CD14-positive monocyte (primary cell): Measurements from ENCODE around the gene POLR3K. TPM values are rescaled to one million over a fixed set of nuclear protein-coding genes. Genes with fewer than 3 reads are reported as not detected.

Experiments used
- DNase-seq, 3 donors: peaks; one replicate each; pipeline ENCODE4 v3.0.0-alpha.2; 2011 to 2022
- H2AFZ ChIP-seq: 2 replicates; pipeline ENCODE4 v1.6.0; 2012; ENCODE audit warnings: mild to moderate bottlenecking, low read depth, low read length, inconsistent platforms; ENCODE audit not compliant: insufficient read depth, poor library complexity, severe bottlenecking
- H3K27ac ChIP-seq, 2 donors: 1 replicate in 1 of 2; 2 replicates in 1 of 2; pipeline ENCODE4 v1.5.1; 2012 to 2013; ENCODE audit warnings: low read length in 2 of 2, control low read depth in 1 of 2, inconsistent platforms in 1 of 2, low read depth in 1 of 2, mild to moderate bottlenecking in 1 of 2
- H3K27me3 ChIP-seq, 2 donors: one replicate each; pipeline versions ENCODE4 v1.6.0 to v1.6.1; 2011 to 2013; ENCODE audit warnings: low read length in 2 of 2; ENCODE audit not compliant: control insufficient read depth in 2 of 2, insufficient read depth in 2 of 2
- H3K36me3 ChIP-seq, 2 donors: replicated peaks in 1 of 2; 1 replicate in 1 of 2; 2 replicates in 1 of 2; pipeline versions ENCODE4 v1.5.1 to v1.6.1; 2012 to 2013; ENCODE audit warnings: low read length in 2 of 2, control low read depth in 1 of 2, inconsistent platforms in 1 of 2, mild to moderate bottlenecking in 1 of 2; ENCODE audit not compliant: insufficient read depth in 2 of 2, control insufficient read depth in 1 of 2
- H3K4me1 ChIP-seq, 2 donors: 1 replicate in 1 of 2; 2 replicates in 1 of 2; pipeline versions ENCODE4 v1.5.1 to v1.6.1; 2012 to 2013; ENCODE audit warnings: low read length in 2 of 2, control low read depth in 1 of 2, inconsistent platforms in 1 of 2, mild to moderate bottlenecking in 1 of 2, moderate library complexity in 1 of 2; ENCODE audit not compliant: insufficient read depth in 2 of 2, control insufficient read depth in 1 of 2
- H3K4me2 ChIP-seq: replicated peaks from 2 replicates; pipeline ENCODE3; 2012; ENCODE audit warnings: low read length, moderate library complexity, mild to moderate bottlenecking; ENCODE audit not compliant: poor library complexity, severe bottlenecking; ENCODE audit errors: extremely low read depth
- H3K4me3 ChIP-seq, 3 experiments: fragments of 200-600 bp in 1 of 3; sonication (generic) in 1 of 3; replicated peaks in 1 of 3; 1 replicate in 2 of 3; 2 replicates in 1 of 3; pipeline ENCODE4 v1.5.1; 2011 to 2013; ENCODE audit warnings: low read length in 3 of 3, mild to moderate bottlenecking in 3 of 3, control low read depth in 2 of 3, low read depth in 2 of 3, inconsistent platforms in 1 of 3, moderate library complexity in 1 of 3
- H3K79me2 ChIP-seq: 2 replicates; pipeline ENCODE4 v1.6.0; 2012; ENCODE audit warnings: mild to moderate bottlenecking, control low read depth, inconsistent platforms, low read length, moderate library complexity; ENCODE audit not compliant: insufficient read depth
- H3K9ac ChIP-seq: 2 replicates; pipeline ENCODE4 v1.6.0; 2017; ENCODE audit warnings: low read length, mild to moderate bottlenecking; ENCODE audit not compliant: insufficient read depth, poor library complexity, severe bottlenecking
- H3K9me3 ChIP-seq, 2 donors: replicated peaks in 1 of 2; 1 replicate in 1 of 2; 2 replicates in 1 of 2; pipeline versions ENCODE4 v1.5.1 to v1.6.1; 2012 to 2013; ENCODE audit warnings: low read length in 2 of 2, control low read depth in 1 of 2; ENCODE audit not compliant: control insufficient read depth in 1 of 2, insufficient read depth in 1 of 2
- H4K20me1 ChIP-seq: 2 replicates; pipeline ENCODE4 v1.6.0; 2012; ENCODE audit warnings: mild to moderate bottlenecking, low read length, control low read depth, moderate library complexity; ENCODE audit not compliant: insufficient read depth
- H3K27ac Mint-ChIP-seq, 7 donors: one replicate each; pipeline ENCODE4 v1.8.0; 2020; ENCODE audit warnings: mild to moderate bottlenecking in 7 of 7, mixed read lengths in 7 of 7, moderate library complexity in 6 of 7, inconsistent platforms in 2 of 7
- H3K27me3 Mint-ChIP-seq, 3 donors: one replicate each; pipeline ENCODE4 v1.8.0; 2021 to 2022; ENCODE audit warnings: low read depth in 3 of 3, mild to moderate bottlenecking in 3 of 3, mixed read lengths in 3 of 3, moderate library complexity in 3 of 3, inconsistent platforms in 1 of 3
- H3K36me3 Mint-ChIP-seq, 2 donors: one replicate each; pipeline ENCODE4 v1.8.0; 2020; ENCODE audit warnings: mixed read lengths in 2 of 2, inconsistent platforms in 1 of 2, mild to moderate bottlenecking in 1 of 2
- H3K4me1 Mint-ChIP-seq: one replicate; pipeline ENCODE4 v1.8.0; 2020; ENCODE audit warnings: mild to moderate bottlenecking, mixed read lengths
- H3K4me3 Mint-ChIP-seq, 2 donors: one replicate each; pipeline ENCODE4 v1.8.0; 2020; ENCODE audit warnings: mild to moderate bottlenecking in 2 of 2, mixed read lengths in 2 of 2, moderate library complexity in 1 of 2
- H3K9me3 Mint-ChIP-seq, 7 donors: one replicate each; pipeline ENCODE4 v1.8.0; 2020 to 2022; ENCODE audit warnings: mixed read lengths in 7 of 7, mild to moderate bottlenecking in 6 of 7, moderate library complexity in 6 of 7, inconsistent platforms in 2 of 7
- WGBS: methylation state at CpG from one replicate; pipeline ENCODE4 v1.1.5; 2013; ENCODE audit warnings: missing lambda C conversion rate; ENCODE audit not compliant: insufficient coverage; 5-methylcytosine and 5-hydroxymethylcytosine counted together
- intact Hi-C, 2 donors: fragments of 100-400 bp; cut with micrococcal nuclease; formaldehyde crosslinking; loops; one replicate each; pipeline versions ENCODE4 v1.15.0 to v1.15.1; 2023
- polyA plus RNA-seq, 3 donors: library from polyadenylated mRNA; depleted of rRNA in 1 of 3; unstranded in 2 of 3; stranded (reverse) in 1 of 3; fragments of 300-500 nt in 2 of 3; fragments of >200 nt in 1 of 3; fragmentation: Illumina TruSeq in 2 of 3; gene quantifications; 1 replicate in 2 of 3; 2 replicates in 1 of 3; pipeline ENCODE4 v1.2.3, GENCODE V29; 2012 to 2021
- TF ChIP-seq, protein P1 (sequence below): fragments of 200-600 bp; IDR thresholded peaks from one replicate; pipeline ENCODE4 v1.8.0; 2022; ENCODE audit warnings: antibody characterized with exemption, mild to moderate bottlenecking

Gene POLR3K
- polyA plus RNA-seq, 3 donors: 9.9 to 20.8 (median 18.7) TPM

GRCh38 chr16:35678-36305, 17.6 kb downstream of the POLR3K start:
- H3K9me3 Mint-ChIP-seq: no peaks in the 10 kb centered on the region
- H3K4me3 Mint-ChIP-seq: peak overlapping the region in 1 of 2 donors; percentile 63
- Histone ChIP-seq H4K20me1 (no peaks in the 10 kb centered on the region), H3K27me3 (no peaks in the 10 kb centered on the region), H3K79me2 (no peaks in the 10 kb centered on the region), H3K9me3 (no peaks in the 10 kb centered on the region), H3K9ac (peak overlapping the region; percentile 35), H3K4me1 (peaks cover 29 to 40% of the 10 kb centered on the region in 2 donors), H3K36me3 (no peaks in the 10 kb centered on the region), H2AFZ (peak overlapping the region; percentile 64), H3K27ac (peak overlapping the region; percentile 77 to 82), H3K4me2 (peak overlapping the region; percentile 44), H3K4me3 (no peak overlapping the region)
- H3K36me3 Mint-ChIP-seq: peaks cover 8 to 10% of the 10 kb centered on the region in 2 donors
- peaks cover 49% of the 10 kb centered on the region for H3K4me1 Mint-ChIP-seq
- H3K27me3 Mint-ChIP-seq: peaks cover 0 to 4% (median 0%) of the 10 kb centered on the region in 3 donors
- intact Hi-C loops: no loop called here
- WGBS: 91% methylated on average over 8 of the region's 11 CpGs
- peak overlapping the region; percentile 85 to 92 (median 87) for H3K27ac Mint-ChIP-seq
- TF ChIP-seq, protein P1, sequence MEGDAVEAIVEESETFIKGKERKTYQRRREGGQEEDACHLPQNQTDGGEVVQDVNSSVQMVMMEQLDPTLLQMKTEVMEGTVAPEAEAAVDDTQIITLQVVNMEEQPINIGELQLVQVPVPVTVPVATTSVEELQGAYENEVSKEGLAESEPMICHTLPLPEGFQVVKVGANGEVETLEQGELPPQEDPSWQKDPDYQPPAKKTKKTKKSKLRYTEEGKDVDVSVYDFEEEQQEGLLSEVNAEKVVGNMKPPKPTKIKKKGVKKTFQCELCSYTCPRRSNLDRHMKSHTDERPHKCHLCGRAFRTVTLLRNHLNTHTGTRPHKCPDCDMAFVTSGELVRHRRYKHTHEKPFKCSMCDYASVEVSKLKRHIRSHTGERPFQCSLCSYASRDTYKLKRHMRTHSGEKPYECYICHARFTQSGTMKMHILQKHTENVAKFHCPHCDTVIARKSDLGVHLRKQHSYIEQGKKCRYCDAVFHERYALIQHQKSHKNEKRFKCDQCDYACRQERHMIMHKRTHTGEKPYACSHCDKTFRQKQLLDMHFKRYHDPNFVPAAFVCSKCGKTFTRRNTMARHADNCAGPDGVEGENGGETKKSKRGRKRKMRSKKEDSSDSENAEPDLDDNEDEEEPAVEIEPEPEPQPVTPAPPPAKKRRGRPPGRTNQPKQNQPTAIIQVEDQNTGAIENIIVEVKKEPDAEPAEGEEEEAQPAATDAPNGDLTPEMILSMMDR: no peak
- no peak for DNase-seq

DNA sequence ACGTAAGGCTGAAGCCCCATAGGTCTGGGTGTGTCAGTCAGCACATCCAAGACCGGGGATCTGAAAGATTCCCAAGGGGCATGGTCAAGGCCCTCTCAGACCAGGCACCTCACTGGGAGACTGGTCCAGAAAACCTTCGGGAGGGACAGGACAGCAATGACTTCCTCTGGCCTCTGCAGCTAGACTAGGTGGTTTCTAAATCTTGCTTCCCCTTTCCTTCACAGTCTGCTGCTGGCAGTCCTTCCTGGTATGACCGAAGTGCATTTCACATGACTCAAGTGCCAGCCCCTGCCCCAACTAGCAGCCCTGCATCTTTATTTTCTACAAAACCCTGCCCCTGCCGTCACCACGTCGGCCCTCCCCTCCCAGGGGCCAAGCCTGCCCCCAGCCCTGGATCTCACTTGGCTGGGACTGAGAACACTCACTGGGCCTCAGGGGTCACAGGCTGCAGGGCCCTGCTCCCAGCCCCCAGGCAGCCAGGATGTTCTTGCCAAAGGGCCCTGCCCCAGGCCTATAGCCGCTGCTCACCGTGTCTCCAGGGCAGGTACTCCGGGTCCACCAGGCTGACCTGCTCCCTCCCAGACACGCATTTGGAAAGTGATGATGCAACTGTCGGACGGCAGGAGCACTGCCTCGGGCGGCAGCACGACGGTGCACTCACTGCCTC, 18.3 kb downstream of the POLR3K start:
- H3K27me3 Mint-ChIP-seq: peaks cover 0 to 1% (median 0%) of the 10 kb centered on the region in 3 donors
- peak; percentile 82 to 87 (median 85) for DNase-seq
- H3K36me3 ChIP-seq: no peaks in the 10 kb centered on the region
- 21% methylated on average over 17 of the region's 17 CpGs for WGBS
- TF ChIP-seq, protein P1: no peak
- H3K9ac ChIP-seq: peak overlapping the region; percentile 35
- H3K4me1 ChIP-seq: peaks cover 29 to 40% of the 10 kb centered on the region in 2 donors
- H3K9me3 ChIP-seq: no peaks in the 10 kb centered on the region
- H3K79me2 ChIP-seq: no peaks in the 10 kb centered on the region
- H3K4me2 ChIP-seq: peak overlapping the region; percentile 44
- peak overlapping the region in 1 of 3 experiments; percentile 45 for H3K4me3 ChIP-seq
- H3K9me3 Mint-ChIP-seq: no peaks in the 10 kb centered on the region
- H3K27ac ChIP-seq: peak overlapping the region; percentile 77 to 82
- H3K27ac Mint-ChIP-seq: peak overlapping the region; percentile 85 to 92 (median 87)
- peaks cover 8 to 10% of the 10 kb centered on the region in 2 donors for H3K36me3 Mint-ChIP-seq
- intact Hi-C loops: no loop called here
- H3K4me1 Mint-ChIP-seq: peaks cover 49% of the 10 kb centered on the region
- H3K27me3 ChIP-seq: no peaks in the 10 kb centered on the region
- H4K20me1 ChIP-seq: no peaks in the 10 kb centered on the region
- H3K4me3 Mint-ChIP-seq: peak overlapping the region; percentile 42 to 63
- peak overlapping the region; percentile 64 for H2AFZ ChIP-seq
